ENCODE measurements around the gene PDZD2.

GRCh38 chr5:31924005-31924404 is 285.1 kb downstream of the PDZD2 start:
- TF ChIP-seq CTCF (IDR thresholded peaks at IDR 0.05), result no peak
- no peak for TF ChIP-seq POLR2A (IDR thresholded peaks at IDR 0.05)

All from heart left ventricle (tissue), 13 donors.